ENCODE measurements around the gene PANX1. TPM values are rescaled to one million over a fixed set of nuclear protein-coding genes. Genes with fewer than 3 reads are reported as not detected.

Gene PANX1
- total RNA-seq, 1 experiment from 2014 or later = 39.0 TPM

- no peak overlapping the region for H3K27ac ChIP-seq (ENCODE audit: low read depth, low read length, poor library complexity, severe bottlenecking)
- TF ChIP-seq EZH2 (IDR thresholded peaks at IDR 0.05; ENCODE audit: borderline replicate concordance, low read depth, low read length, poor library complexity, severe bottlenecking) (no peak), CTCF (conservative IDR thresholded peaks at IDR 0.05; ENCODE audit: low read depth, low read length) (no peak)
- DNase-seq (ENCODE audit: low spot score) = no peak
- no peaks in the 10 kb centered on the region for H3K9me3 ChIP-seq (ENCODE audit: low read depth, low read length, poor library complexity, severe bottlenecking)
- BruUV-seq (replicated peaks) = no TSS peak
- no peaks in the 10 kb centered on the region for H3K36me3 ChIP-seq (ENCODE audit: insufficient read depth, low read length, poor library complexity, severe bottlenecking)
- POLR2A ChIA-PET (ENCODE audit: low non-redundant PET) = no interaction called here
- intact Hi-C loops (cut with micrococcal nuclease; ENCODE audit: unreplicated experiment) = no loop called here
- no peaks in the 10 kb centered on the region for H3K4me1 ChIP-seq (ENCODE audit: insufficient read depth, low read length, poor library complexity, severe bottlenecking)
- no peaks in the 10 kb centered on the region for H3K27me3 ChIP-seq (replicated peaks; ENCODE audit: insufficient read depth, low read depth, low read length, poor library complexity)
- CTCF ChIA-PET = no interaction called here
- H3K4me3 ChIP-seq (ENCODE audit: low read depth, low read length, poor library complexity, severe bottlenecking) = no peak overlapping the region
Observed at GRCh38 chr11:94169516-94169915, 40.9 kb downstream of the PANX1 start.

- Histone ChIP-seq H3K27me3 (replicated peaks; ENCODE audit: insufficient read depth, low read depth, low read length, poor library complexity) (no peaks in the 10 kb centered on the region), H3K9me3 (ENCODE audit: low read depth, low read length, poor library complexity, severe bottlenecking) (no peaks in the 10 kb centered on the region), H3K4me3 (ENCODE audit: low read depth, low read length, poor library complexity, severe bottlenecking) (no peak overlapping the region), H3K36me3 (ENCODE audit: insufficient read depth, low read length, poor library complexity, severe bottlenecking) (no peaks in the 10 kb centered on the region), H3K27ac (ENCODE audit: low read depth, low read length, poor library complexity, severe bottlenecking) (no peak overlapping the region), H3K4me1 (ENCODE audit: insufficient read depth, low read length, poor library complexity, severe bottlenecking) (no peaks in the 10 kb centered on the region)
- POLR2A ChIA-PET (ENCODE audit: low non-redundant PET) = no interaction called here
- CTCF ChIA-PET = no interaction called here
- no peak for DNase-seq (ENCODE audit: low spot score)
- no peak for TF ChIP-seq CTCF (conservative IDR thresholded peaks at IDR 0.05; ENCODE audit: low read depth, low read length)
- TF ChIP-seq EZH2 (IDR thresholded peaks at IDR 0.05; ENCODE audit: borderline replicate concordance, low read depth, low read length, poor library complexity, severe bottlenecking) = no peak
- intact Hi-C loops (cut with micrococcal nuclease; ENCODE audit: unreplicated experiment) = no loop called here
- no TSS peak for BruUV-seq (replicated peaks)
Observed at GRCh38 chr11:94169930-94170545, 41.4 kb downstream of the PANX1 start.

GRCh38 chr11:94170953-94171352 is 42.3 kb downstream of the PANX1 start:
- Histone ChIP-seq H3K27me3 (replicated peaks; ENCODE audit: insufficient read depth, low read depth, low read length, poor library complexity) (no peaks in the 10 kb centered on the region), H3K4me3 (ENCODE audit: low read depth, low read length, poor library complexity, severe bottlenecking) (no peak overlapping the region), H3K36me3 (ENCODE audit: insufficient read depth, low read length, poor library complexity, severe bottlenecking) (no peaks in the 10 kb centered on the region), H3K4me1 (ENCODE audit: insufficient read depth, low read length, poor library complexity, severe bottlenecking) (no peaks in the 10 kb centered on the region), H3K27ac (ENCODE audit: low read depth, low read length, poor library complexity, severe bottlenecking) (no peak overlapping the region), H3K9me3 (ENCODE audit: low read depth, low read length, poor library complexity, severe bottlenecking) (no peaks in the 10 kb centered on the region)
- ChIA-PET CTCF (interaction anchor here (0.6 kb wide), 1 partner anchor 334 kb away, joined by 4 read pairs; no protein-coding TSS in a partner anchor), POLR2A (ENCODE audit: low non-redundant PET) (interaction anchor here (0.6 kb wide), 1 partner anchor 1548 kb away, joined by 14 read pairs; no protein-coding TSS in a partner anchor)
- no peak for TF ChIP-seq CTCF (conservative IDR thresholded peaks at IDR 0.05; ENCODE audit: low read depth, low read length)
- BruUV-seq (replicated peaks) = no TSS peak
- intact Hi-C loops (cut with micrococcal nuclease; ENCODE audit: unreplicated experiment) = no loop called here
- DNase-seq (ENCODE audit: low spot score) = no peak

Data from A673 (cell line).